Chondrocyte (in vitro differentiated cells): ENCODE results near the gene AKAIN1. TPM values are rescaled to one million over a fixed set of nuclear protein-coding genes. Genes with fewer than 3 reads are reported as not detected.

Source experiments
- DNase-seq: peaks from one replicate; pipeline ENCODE4 v3.0.0; 2021; ENCODE audit warnings: mixed read lengths, low spot score
- H3K27ac Mint-ChIP-seq: one replicate; pipeline ENCODE4 v1.8.0; 2021; ENCODE audit warnings: mild to moderate bottlenecking, moderate library complexity, mixed read lengths; ENCODE audit not compliant: unreplicated experiment
- H3K27me3 Mint-ChIP-seq: 2 replicates; pipeline ENCODE4 v1.8.0; 2021; ENCODE audit warnings: low read depth, mixed read lengths
- H3K36me3 Mint-ChIP-seq: 2 replicates; pipeline ENCODE4 v1.8.0; 2021; ENCODE audit warnings: low read depth, mixed read lengths
- H3K4me1 Mint-ChIP-seq: 2 replicates; pipeline ENCODE4 v1.8.0; 2021; ENCODE audit warnings: low read depth, mild to moderate bottlenecking, mixed read lengths
- H3K4me3 Mint-ChIP-seq: one replicate; pipeline ENCODE4 v1.8.0; 2021; ENCODE audit warnings: mild to moderate bottlenecking, moderate library complexity, mixed read lengths; ENCODE audit not compliant: unreplicated experiment
- H3K9me3 Mint-ChIP-seq: 2 replicates; pipeline ENCODE4 v1.8.0; 2021; ENCODE audit warnings: low read depth, mixed read lengths
- total RNA-seq: library from RNA; stranded (reverse); gene quantifications from 3 replicates; pipeline ENCODE4 v1.2.1, GENCODE V29; 2021
- TF ChIP-seq, protein P1 (sequence below): fragments of 200-600 bp; sonication (generic); IDR thresholded peaks from 2 replicates; pipeline ENCODE4 v1.5.0; 2021; ENCODE audit warnings: antibody characterized with exemption, mild to moderate bottlenecking, moderate library complexity

The AKAIN1 gene
- total RNA-seq, 1 donor from 2014 or later, result not detected

GRCh38 chr18:5173646-5174045 is 23.4 kb downstream of the AKAIN1 start:
- H3K36me3 Mint-ChIP-seq, result no peaks in the 10 kb centered on the region
- no peak for DNase-seq
- TF ChIP-seq, protein P1, sequence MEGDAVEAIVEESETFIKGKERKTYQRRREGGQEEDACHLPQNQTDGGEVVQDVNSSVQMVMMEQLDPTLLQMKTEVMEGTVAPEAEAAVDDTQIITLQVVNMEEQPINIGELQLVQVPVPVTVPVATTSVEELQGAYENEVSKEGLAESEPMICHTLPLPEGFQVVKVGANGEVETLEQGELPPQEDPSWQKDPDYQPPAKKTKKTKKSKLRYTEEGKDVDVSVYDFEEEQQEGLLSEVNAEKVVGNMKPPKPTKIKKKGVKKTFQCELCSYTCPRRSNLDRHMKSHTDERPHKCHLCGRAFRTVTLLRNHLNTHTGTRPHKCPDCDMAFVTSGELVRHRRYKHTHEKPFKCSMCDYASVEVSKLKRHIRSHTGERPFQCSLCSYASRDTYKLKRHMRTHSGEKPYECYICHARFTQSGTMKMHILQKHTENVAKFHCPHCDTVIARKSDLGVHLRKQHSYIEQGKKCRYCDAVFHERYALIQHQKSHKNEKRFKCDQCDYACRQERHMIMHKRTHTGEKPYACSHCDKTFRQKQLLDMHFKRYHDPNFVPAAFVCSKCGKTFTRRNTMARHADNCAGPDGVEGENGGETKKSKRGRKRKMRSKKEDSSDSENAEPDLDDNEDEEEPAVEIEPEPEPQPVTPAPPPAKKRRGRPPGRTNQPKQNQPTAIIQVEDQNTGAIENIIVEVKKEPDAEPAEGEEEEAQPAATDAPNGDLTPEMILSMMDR, result no peak
- H3K27ac Mint-ChIP-seq, result no peak overlapping the region
- no peak overlapping the region for H3K4me3 Mint-ChIP-seq
- no peaks in the 10 kb centered on the region for H3K4me1 Mint-ChIP-seq
- H3K9me3 Mint-ChIP-seq, result peaks cover 10% of the 10 kb centered on the region
- no peaks in the 10 kb centered on the region for H3K27me3 Mint-ChIP-seq

DNA sequence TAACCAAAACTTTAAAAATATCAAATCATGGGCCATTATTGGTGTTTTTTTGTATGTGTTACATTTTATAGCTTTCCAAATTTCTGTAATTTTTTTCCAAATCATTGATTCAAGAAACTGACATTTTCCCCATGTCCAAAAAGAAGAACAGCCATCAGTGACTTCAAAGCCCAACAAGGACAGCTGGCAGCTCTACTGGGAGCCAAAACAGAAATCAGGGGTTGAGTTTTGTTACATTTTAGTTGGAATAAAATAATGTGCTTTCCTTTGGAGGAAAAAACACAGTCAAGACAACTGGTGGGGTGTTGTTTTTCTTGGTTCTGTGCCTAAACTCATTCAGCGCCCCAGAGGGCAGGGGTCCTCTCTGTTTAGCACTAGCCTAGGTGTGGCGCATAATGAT is 23.8 kb downstream of the AKAIN1 start:
- TF ChIP-seq, protein P1, result no peak
- no peak for DNase-seq
- Mint-ChIP-seq H3K4me3 (no peak overlapping the region), H3K27ac (no peak overlapping the region), H3K4me1 (no peaks in the 10 kb centered on the region), H3K36me3 (no peaks in the 10 kb centered on the region), H3K9me3 (peaks cover 10% of the 10 kb centered on the region), H3K27me3 (no peaks in the 10 kb centered on the region)

GRCh38 chr18:5167831-5168230 is 29.2 kb downstream of the AKAIN1 start:
- TF ChIP-seq, protein P1, result no peak
- no peaks in the 10 kb centered on the region for H3K4me1 Mint-ChIP-seq
- H3K9me3 Mint-ChIP-seq, result peaks cover 10% of the 10 kb centered on the region
- H3K27ac Mint-ChIP-seq, result no peak overlapping the region
- H3K4me3 Mint-ChIP-seq, result no peak overlapping the region
- DNase-seq, result no peak
- H3K27me3 Mint-ChIP-seq, result peaks cover 2% of the 10 kb centered on the region
- H3K36me3 Mint-ChIP-seq, result no peaks in the 10 kb centered on the region

- no peak overlapping the region for H3K27ac Mint-ChIP-seq
- H3K9me3 Mint-ChIP-seq, result peaks cover 7% of the 10 kb centered on the region
- no peaks in the 10 kb centered on the region for H3K4me1 Mint-ChIP-seq
- DNase-seq, result no peak
- peaks cover 2% of the 10 kb centered on the region for H3K27me3 Mint-ChIP-seq
- no peaks in the 10 kb centered on the region for H3K36me3 Mint-ChIP-seq
- no peak overlapping the region for H3K4me3 Mint-ChIP-seq
- TF ChIP-seq, protein P1, result no peak
Measured at GRCh38 chr18:5166606-5167280, 30.3 kb downstream of the AKAIN1 start.

DNA sequence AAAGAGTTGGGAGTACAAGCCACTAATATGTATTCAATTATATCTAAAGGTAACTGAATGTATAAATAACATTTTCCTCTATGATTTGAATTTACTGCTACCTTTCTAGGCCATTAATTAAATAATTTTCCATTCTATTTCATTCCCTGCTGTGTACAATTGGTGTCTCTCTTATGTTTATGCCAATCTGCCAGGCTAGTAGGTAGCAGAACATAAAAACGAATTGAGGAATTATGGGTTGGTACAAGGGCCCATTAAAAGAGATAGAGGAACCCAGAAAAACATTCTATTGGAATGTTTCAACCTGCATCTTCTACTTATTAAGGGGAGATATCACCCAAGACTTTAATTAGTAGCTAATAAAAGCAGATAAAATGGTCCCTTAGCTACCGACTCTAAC is 32.2 kb downstream of the AKAIN1 start:
- Mint-ChIP-seq H3K4me1 (no peaks in the 10 kb centered on the region), H3K9me3 (no peaks in the 10 kb centered on the region), H3K27ac (no peak overlapping the region), H3K36me3 (no peaks in the 10 kb centered on the region), H3K4me3 (no peak overlapping the region), H3K27me3 (peaks cover 2% of the 10 kb centered on the region)
- TF ChIP-seq, protein P1, result no peak
- DNase-seq, result no peak
